Muscle of arm (tissue), 12 donors: ENCODE results near the gene TBC1D9B. TPM values are rescaled to one million over a fixed set of nuclear protein-coding genes. Genes with fewer than 3 reads are reported as not detected.
"Not testable (repeated sequence)": the region's sequence is repeated elsewhere in the genome, so short reads cannot be mapped to it uniquely, and the experiment has no call there.

ENCODE experiments used
- DNase-seq: peaks from one replicate; pipeline ENCODE4 v3.0.0-alpha.2; 2013
- polyA plus RNA-seq, 12 donors: library from polyadenylated mRNA; unstranded; fragments of 120-200 nt; gene quantifications; one replicate each; pipeline ENCODE4 v1.2.1, GENCODE V29; 2013; ENCODE audit not compliant: insufficient read length in 12 of 12

TBC1D9B gene
- polyA plus RNA-seq, 12 donors: 43.7 to 118 (median 48.7) TPM; not detected in 1

DNA sequence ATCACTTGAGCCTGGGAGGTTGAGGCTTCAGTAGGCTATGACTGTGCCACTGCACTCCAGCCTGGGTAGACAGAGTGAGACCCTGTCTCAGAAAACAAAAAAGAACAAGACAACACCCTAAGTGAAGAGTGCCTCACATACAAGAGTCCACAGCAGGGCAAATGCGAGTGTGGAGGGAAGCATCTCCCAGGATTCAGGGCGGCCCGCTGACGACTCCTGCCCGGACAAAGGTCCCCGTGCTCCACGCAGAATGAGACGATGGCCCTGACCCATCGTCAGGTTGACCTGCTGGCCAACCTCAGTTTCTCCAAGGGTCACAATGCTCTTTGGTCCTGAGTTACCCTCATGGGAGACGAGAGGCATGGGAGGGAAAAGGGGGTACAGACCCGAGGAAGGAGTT, 67.4 kb downstream of the TBC1D9B start:
- DNase-seq: no peak

GRCh38 chr5:179839328-179840256, 68.1 kb downstream of the TBC1D9B start:
- DNase-seq: no peak

- DNase-seq: no peak
These were observed 70.4 kb downstream of the TBC1D9B start for GRCh38 chr5:179837076-179838011.

GRCh38 chr5:179836225-179837019, 71.3 kb downstream of the TBC1D9B start:
- DNase-seq: no peak

GRCh38 chr5:179834871-179835270, 72.8 kb downstream of the TBC1D9B start:
- not testable (repeated sequence) for DNase-seq

DNA sequence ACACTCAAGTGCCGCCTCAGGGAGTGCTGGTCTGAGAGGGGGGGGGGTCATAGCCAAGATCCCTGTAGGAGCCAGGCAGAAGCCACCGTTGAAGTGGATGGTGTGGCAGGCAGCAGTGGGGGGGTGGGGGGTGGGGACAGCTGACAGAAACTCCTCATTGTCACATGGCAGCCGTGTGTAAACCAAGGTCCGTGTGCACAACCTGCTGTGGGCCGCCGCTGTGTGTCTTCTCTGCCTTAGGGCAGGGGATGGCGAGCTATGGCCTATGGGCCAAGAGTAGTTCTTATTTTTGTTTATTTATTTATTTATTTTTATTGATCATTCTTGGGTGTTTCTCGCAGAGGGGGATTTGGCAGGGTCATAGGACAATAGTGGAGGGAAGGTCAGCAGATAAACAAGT, 73.6 kb downstream of the TBC1D9B start:
- no peak for DNase-seq

DNA sequence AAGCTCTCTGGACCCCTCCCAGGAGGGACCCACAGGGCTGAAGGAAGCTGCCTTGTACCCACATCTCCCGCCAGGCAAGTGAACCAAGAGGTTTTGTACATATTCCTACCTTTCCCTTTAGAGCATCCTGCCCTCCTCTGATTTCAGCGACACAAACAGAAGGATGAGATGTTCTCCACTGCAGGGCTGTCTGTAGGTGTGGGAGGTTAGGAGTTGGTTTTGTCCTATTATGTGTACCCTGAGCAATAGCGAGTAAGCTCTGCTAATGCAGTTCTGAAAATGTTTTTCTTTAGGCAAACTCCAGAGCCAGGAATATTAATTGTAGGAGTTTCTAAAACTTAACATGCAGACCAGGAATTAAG, 74.0 kb downstream of the TBC1D9B start:
- no peak for DNase-seq

DNA sequence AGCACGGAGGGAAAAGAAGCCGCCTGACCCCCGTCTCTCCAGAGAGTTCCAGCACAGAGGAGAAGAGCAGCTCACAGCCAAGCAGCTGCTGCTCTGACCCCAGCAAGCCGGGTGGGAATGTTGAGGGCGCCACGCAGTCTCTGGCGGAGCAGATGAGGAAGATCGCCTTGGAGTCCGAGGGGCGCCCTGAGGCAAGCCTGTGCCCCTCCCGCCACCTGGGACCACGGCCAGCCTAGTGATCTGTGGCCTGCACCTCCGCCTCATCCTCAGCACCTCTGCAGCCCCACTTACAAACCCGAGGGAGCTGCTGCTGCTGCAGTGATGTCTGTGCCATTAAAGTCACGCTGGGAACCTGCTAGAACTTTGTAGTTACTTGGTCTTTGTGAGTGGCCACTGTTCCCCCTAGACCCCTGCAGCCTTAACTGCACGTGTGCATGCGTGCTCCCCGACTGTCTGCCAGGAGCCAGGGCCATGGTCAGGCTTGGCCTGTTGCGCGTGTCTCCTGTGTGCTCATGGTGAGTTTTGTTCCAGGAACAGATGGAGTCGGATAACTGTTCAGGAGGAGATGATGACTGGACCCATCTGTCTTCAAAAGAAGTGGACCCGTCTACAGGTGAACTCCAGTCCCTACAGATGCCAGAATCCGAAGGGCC, 74.5 kb downstream of the TBC1D9B start:
- no peak for DNase-seq

- DNase-seq: no peak
These were observed 75.5 kb downstream of the TBC1D9B start for GRCh38 chr5:179832039-179832745.

DNA sequence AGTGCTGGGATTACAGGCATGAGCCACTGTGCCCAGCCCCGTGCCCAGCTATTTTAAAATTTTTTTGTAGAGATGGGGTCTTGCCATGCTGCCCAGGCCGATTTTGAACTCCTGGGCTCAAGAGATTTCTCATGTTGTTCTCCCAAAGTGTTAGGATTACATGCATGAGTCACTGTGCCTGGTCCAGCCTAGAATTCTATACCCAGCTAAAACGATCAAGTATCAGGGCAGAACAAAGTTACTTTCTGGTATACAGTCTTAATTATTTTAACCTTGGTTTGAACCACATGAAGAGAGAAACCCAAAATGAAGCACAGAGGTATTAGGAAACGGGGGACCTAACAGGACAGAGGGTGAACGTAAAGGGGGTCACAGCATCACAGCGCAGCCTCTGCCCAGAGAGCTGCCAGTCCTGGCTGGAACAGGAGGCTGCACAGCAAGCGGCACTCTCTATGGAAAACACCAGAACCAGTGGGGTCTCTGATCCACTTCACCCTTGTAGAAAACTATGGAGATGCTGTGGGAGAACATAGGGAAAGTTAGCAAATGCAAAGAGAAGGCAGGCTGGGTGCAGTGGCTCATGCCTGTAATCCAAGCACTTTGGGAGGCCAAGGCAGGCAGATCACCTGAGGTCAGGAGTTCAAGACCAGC, 76.8 kb downstream of the TBC1D9B start:
- no peak for DNase-seq

DNA sequence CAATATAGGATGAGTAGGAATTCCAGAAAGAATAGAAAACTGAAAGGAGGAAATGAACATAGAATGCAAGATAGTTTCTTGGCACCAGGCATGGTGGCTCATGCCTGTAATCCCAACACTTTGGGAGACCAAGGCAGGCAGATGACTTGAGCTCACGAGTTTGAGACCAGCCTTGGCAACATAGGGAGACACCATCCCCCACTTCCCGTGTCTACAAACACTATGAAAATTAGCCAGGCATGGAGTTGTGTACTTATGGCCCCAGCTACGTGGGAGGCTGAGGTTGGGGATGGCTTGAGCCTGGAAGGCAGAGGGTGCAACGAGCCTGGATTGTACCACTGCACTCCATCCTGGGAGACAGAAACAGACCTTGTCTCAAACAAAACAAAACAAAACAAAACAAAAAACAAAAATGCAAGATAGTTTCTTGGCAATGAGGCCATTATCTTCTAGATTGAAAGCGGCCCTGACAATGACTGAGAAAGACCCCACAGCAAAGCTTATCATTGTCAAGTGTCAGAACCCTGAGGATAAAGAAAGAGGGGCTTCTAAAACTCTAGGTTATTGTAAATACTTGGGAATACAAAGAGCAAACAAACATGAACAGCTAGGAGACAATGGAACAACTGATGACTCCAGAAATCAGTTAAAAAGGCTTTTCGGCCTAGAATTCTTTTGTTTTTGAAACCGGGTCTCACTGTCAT, 77.8 kb downstream of the TBC1D9B start:
- no peak for DNase-seq

GRCh38 chr5:179828756-179829421, 78.8 kb downstream of the TBC1D9B start:
- no peak for DNase-seq

DNA sequence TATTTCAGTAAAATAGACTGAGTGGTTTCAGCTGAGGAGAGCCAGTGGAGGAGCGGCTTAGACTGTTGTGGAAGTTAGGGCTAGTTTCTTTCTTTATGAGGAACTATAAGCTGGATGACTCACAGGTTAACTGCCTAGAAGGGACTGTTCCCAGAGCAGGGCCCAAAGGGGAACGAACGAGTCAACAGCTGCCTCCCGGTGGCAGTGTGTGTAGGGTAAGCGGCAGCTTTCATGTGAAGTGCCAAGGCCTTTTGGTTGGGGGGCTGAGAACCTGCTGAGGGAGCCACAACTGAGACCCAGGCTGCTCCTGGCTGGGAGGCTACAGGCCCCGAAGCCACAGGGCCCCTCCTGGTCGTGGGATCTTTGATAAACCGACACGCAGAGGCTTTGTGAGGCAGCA, 80.0 kb downstream of the TBC1D9B start:
- no peak for DNase-seq

DNA sequence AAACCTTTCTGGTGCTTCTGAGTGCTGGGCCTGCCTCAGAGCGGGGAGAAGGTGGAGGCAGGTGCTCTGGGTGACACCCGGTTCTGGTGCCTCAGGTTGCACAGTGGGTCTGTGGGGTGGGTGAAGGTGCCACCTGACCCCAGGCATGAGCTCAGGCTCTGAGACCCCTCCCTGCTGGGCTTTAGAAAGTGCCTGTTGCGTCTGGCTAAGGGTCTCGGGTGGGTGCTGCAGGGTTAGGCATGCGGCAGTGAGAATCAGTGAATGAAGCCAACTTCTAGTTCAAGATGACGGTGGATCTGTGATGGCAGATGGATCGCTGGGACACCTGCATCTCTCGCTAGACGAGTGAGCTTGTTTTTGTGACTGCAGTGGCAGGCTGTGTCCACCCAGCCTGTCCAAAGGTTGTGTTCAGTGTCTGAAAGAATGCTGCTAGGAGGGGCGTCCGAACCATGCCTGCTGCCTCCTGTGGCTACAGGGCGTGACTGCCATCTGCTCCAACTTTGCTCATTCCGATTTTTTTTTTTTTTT, 82.0 kb downstream of the TBC1D9B start:
- DNase-seq: no peak

DNA sequence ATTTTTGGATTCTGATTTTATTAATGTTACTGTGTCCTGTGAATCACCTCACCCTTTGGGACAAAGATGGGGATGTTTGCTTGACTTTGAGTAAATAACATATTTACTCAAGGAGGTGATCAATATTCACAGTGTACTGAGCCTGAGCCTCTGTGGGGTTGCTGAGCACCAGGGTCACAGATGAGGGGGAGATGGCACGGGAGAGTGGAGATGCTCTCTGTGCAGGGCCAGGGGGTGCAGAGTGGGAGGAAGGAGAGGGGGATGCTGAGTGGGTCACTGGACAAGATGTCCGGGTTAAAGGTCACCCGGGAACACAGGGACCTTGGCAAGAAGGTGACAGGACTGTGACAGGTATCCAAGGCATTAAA, 83.0 kb downstream of the TBC1D9B start:
- DNase-seq: no peak

DNA sequence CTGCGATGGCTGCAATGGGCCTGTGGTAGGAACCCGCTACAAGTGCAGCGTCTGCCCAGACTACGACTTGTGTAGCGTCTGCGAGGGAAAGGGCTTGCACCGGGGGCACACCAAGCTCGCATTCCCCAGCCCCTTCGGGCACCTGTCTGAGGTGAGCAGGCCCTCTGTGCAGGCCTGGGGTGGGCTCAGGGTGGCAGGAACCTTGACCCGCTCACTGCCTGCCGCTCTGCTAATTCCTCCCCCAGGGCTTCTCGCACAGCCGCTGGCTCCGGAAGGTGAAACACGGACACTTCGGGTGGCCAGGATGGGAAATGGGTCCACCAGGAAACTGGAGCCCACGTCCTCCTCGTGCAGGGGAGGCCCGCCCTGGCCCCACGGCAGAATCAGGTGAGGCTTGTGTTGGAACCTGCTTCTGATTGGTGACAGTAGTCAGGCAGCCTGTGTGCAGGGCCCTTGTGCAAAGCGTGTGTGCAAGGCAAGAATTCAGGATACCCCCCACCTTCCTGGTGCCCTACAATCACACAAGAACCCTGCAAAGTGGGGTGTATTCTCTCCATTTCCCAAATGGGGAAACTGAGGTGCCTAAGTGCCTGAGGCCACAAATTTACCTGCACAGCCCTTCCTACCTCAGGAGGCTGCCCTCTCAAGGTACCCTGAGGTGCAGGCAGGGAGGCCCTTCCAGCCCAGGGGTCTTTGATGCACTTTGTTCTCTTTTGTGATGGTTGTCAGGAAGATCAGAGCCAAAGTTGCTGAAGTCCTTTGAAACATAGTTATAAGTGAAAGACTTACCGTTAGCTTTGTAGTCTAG, 83.6 kb downstream of the TBC1D9B start:
- DNase-seq: no peak

GRCh38 chr5:179822444-179822990, 85.2 kb downstream of the TBC1D9B start:
- DNase-seq: no peak
